Thoracic aorta (tissue), 2 donors: Measurements from ENCODE around the gene KLF6. TPM values are rescaled to one million over a fixed set of nuclear protein-coding genes. Genes with fewer than 3 reads are reported as not detected.

Source experiments
- ATAC-seq: fragments of 150-250 bp; one replicate; pipeline ENCODE4 v1.8.0; 2017; ENCODE audit warnings: low read depth; ENCODE audit not compliant: insufficient number of reproducible peaks, low FRiP score
- DNase-seq: peaks from one replicate; pipeline ENCODE4 v3.0.0-alpha.2; 2020; ENCODE audit warnings: low spot score
- H3K27ac ChIP-seq, 2 donors: fragments of 200-600 bp; sonication (generic); 1 replicate in 1 of 2; 2 replicates in 1 of 2; pipeline ENCODE4 v1.5.1; 2016; ENCODE audit warnings: mild to moderate bottlenecking in 2 of 2, moderate library complexity in 2 of 2
- H3K27me3 ChIP-seq: fragments of 200-600 bp; sonication (generic); replicated peaks from 2 replicates; pipeline ENCODE4 v1.6.0; 2016; ENCODE audit warnings: mild to moderate bottlenecking; ENCODE audit not compliant: insufficient read depth
- H3K36me3 ChIP-seq: fragments of 200-600 bp; sonication (generic); one replicate; pipeline ENCODE4 v1.5.1; 2016
- H3K4me1 ChIP-seq, 2 donors: fragments of 200-600 bp; sonication (generic); 1 replicate in 1 of 2; 2 replicates in 1 of 2; pipeline versions ENCODE4 v1.5.1 to v1.6.0; 2016; ENCODE audit warnings: low read depth in 2 of 2, mild to moderate bottlenecking in 1 of 2; ENCODE audit not compliant: control insufficient read depth in 1 of 2
- H3K4me3 ChIP-seq: fragments of 200-600 bp; sonication (generic); 2 replicates; pipeline ENCODE4 v1.5.1; 2016; ENCODE audit warnings: mild to moderate bottlenecking
- H3K9me3 ChIP-seq: fragments of 200-600 bp; sonication (generic); 2 replicates; pipeline ENCODE4 v1.5.1; 2016
- CTCF ChIP-seq: fragments of 200-600 bp; sonication (generic); IDR thresholded peaks from one replicate; pipeline ENCODE4 v1.5.1; 2019; ENCODE audit warnings: antibody characterized with exemption
- total RNA-seq, 2 donors: library from RNA; depleted of rRNA; stranded (reverse); fragments of >200 nt; gene quantifications; one replicate each; pipeline versions ENCODE4 v1.1.0 to v1.2.3, GENCODE V29; 2016

The KLF6 gene
- total RNA-seq, 2 donors from 2014 or later, result 170 to 201 TPM

- Histone ChIP-seq H3K27ac (no peak overlapping the region), H3K4me1 (no peaks in the 10 kb centered on the region), H3K27me3 (no peaks in the 10 kb centered on the region), H3K4me3 (no peak overlapping the region), H3K36me3 (no peaks in the 10 kb centered on the region), H3K9me3 (no peaks in the 10 kb centered on the region)
- no peak for ATAC-seq
- TF ChIP-seq CTCF, result no peak
- DNase-seq, result no peak
Observed at GRCh38 chr10:3791974-3792633, 7.1 kb upstream of the KLF6 start.

GRCh38 chr10:3790858-3791257 is 5.8 kb upstream of the KLF6 start:
- ATAC-seq (no peak), DNase-seq (no peak)
- H3K27ac ChIP-seq, result no peak overlapping the region
- no peaks in the 10 kb centered on the region for H3K9me3 ChIP-seq
- no peak overlapping the region for H3K4me3 ChIP-seq
- H3K4me1 ChIP-seq, result no peaks in the 10 kb centered on the region
- no peaks in the 10 kb centered on the region for H3K36me3 ChIP-seq
- no peaks in the 10 kb centered on the region for H3K27me3 ChIP-seq
- no peak for TF ChIP-seq CTCF

GRCh38 chr10:3790272-3790671 is 5.3 kb upstream of the KLF6 start:
- no peak for TF ChIP-seq CTCF
- H3K27ac ChIP-seq, result no peak overlapping the region
- no peak overlapping the region for H3K4me3 ChIP-seq
- no peaks in the 10 kb centered on the region for H3K4me1 ChIP-seq
- no peaks in the 10 kb centered on the region for H3K9me3 ChIP-seq
- DNase-seq (no peak), ATAC-seq (no peak)
- no peaks in the 10 kb centered on the region for H3K27me3 ChIP-seq
- H3K36me3 ChIP-seq, result no peaks in the 10 kb centered on the region

- H3K4me3 ChIP-seq, result no peak overlapping the region
- no peaks in the 10 kb centered on the region for H3K9me3 ChIP-seq
- H3K27me3 ChIP-seq, result no peaks in the 10 kb centered on the region
- H3K36me3 ChIP-seq, result no peaks in the 10 kb centered on the region
- no peak for ATAC-seq
- no peak for TF ChIP-seq CTCF
- H3K27ac ChIP-seq, result no peak overlapping the region
- no peak for DNase-seq
- H3K4me1 ChIP-seq, result no peaks in the 10 kb centered on the region
Observed at GRCh38 chr10:3789621-3790020, 4.6 kb upstream of the KLF6 start.

- ATAC-seq (no peak), DNase-seq (no peak)
- Histone ChIP-seq H3K9me3 (no peaks in the 10 kb centered on the region), H3K4me1 (no peaks in the 10 kb centered on the region), H3K27me3 (no peaks in the 10 kb centered on the region), H3K36me3 (no peaks in the 10 kb centered on the region), H3K27ac (no peak overlapping the region), H3K4me3 (no peak overlapping the region)
- TF ChIP-seq CTCF, result no peak
Observed at GRCh38 chr10:3787816-3788215, 2.8 kb upstream of the KLF6 start.
